Vagina (tissue), 2 donors: ENCODE results near the gene HAUS7. TPM values are rescaled to one million over a fixed set of nuclear protein-coding genes. Genes with fewer than 3 reads are reported as not detected.

Experiments
- DNase-seq, 2 donors: peaks; one replicate each; pipeline ENCODE4 v3.0.0-alpha.2; 2017; ENCODE audit errors: extremely low spot score in 2 of 2
- H3K27ac ChIP-seq: fragments of 200-600 bp; sonication (generic); one replicate; pipeline ENCODE4 v1.5.1; 2019
- H3K27me3 ChIP-seq: fragments of 200-600 bp; sonication (generic); one replicate; pipeline ENCODE4 v1.5.1; 2019
- H3K36me3 ChIP-seq, 2 donors: fragments of 200-600 bp; sonication (generic); one replicate each; pipeline ENCODE4 v1.5.1; 2017 to 2019
- H3K4me1 ChIP-seq: fragments of 200-600 bp; sonication (generic); one replicate; pipeline ENCODE4 v1.5.1; 2019
- H3K4me3 ChIP-seq, 2 donors: fragments of 200-600 bp; sonication (generic); 1 replicate in 1 of 2; 2 replicates in 1 of 2; pipeline ENCODE4 v1.5.1; 2016 to 2019
- H3K9me3 ChIP-seq: fragments of 200-600 bp; sonication (generic); one replicate; pipeline ENCODE4 v1.5.1; 2019
- POLR2A ChIP-seq, 2 donors: fragments of 450-650 bp; IDR thresholded peaks; one replicate each; pipeline ENCODE4 v1.6.1; 2017; ENCODE audit warnings: antibody characterized with exemption in 2 of 2, mild to moderate bottlenecking in 2 of 2, moderate library complexity in 2 of 2
- POLR2AphosphoS5 ChIP-seq, 2 donors: sonication (generic); formaldehyde crosslinking; IDR thresholded peaks; one replicate each; pipeline ENCODE4 v1.9.0; 2017; ENCODE audit warnings: antibody characterized with exemption in 2 of 2, mild to moderate bottlenecking in 2 of 2, low read depth in 1 of 2; ENCODE audit not compliant: insufficient read depth in 1 of 2
- intact Hi-C: fragments of 100-400 bp; cut with DNase I; formaldehyde crosslinking; loops from one replicate; pipeline ENCODE4 v1.15.1; 2023
- total RNA-seq: library from RNA; depleted of rRNA; stranded (reverse); fragments of >200 nt; gene quantifications from one replicate; pipeline ENCODE4 v1.2.3, GENCODE V29; 2016
- TF ChIP-seq, protein P1 (sequence below), 3 experiments: fragments of 450-650 bp in 2 of 3; fragments of 200-600 bp in 1 of 3; sonication (generic) in 1 of 3; IDR thresholded peaks; one replicate each; pipeline ENCODE4 v1.5.1; 2017 to 2019; ENCODE audit warnings: antibody characterized with exemption in 3 of 3, mild to moderate bottlenecking in 2 of 3, moderate library complexity in 2 of 3

HAUS7 gene
- total RNA-seq, 1 donor from 2014 or later = 17.7 TPM

DNA sequence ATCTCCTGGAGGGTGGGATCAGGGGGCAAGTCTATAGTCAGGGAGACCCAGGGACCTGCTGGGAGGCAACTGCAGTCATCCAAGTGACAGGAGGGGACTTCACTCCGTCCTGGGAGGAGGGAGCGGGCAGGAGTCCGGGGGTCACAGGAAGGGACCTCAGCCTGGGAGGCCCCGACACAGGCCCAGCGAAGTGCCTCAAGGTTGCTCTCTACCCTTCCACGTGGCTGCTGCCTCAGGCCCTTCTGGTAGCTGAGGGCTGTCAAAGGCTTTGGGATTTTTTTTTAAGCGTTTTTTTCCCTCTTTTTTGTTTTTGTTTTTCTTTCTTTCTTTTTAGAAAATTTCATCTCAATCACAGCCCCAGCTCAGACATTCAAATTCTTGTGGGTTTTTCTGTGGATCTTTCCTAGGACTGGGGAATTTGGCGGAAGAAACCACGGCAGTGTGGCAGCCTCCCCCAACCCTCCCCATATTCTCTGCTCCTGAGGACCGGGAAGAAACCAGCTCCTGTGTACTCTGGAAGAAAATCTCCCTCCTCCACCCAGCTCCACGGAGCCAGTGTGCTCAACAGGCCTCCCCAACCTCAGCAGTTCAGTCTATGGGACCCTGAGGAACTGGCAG is 1.4 kb upstream of the HAUS7 start:
- no peaks in the 10 kb centered on the region for H3K36me3 ChIP-seq
- no peak for DNase-seq
- TF ChIP-seq POLR2A (IDR thresholded peaks at IDR 0.05) (no peak), POLR2AphosphoS5 (IDR thresholded peaks at IDR 0.05; ENCODE audit: insufficient read depth in 1 of 2, low read depth in 1 of 2) (no peak)
- TF ChIP-seq, protein P1, sequence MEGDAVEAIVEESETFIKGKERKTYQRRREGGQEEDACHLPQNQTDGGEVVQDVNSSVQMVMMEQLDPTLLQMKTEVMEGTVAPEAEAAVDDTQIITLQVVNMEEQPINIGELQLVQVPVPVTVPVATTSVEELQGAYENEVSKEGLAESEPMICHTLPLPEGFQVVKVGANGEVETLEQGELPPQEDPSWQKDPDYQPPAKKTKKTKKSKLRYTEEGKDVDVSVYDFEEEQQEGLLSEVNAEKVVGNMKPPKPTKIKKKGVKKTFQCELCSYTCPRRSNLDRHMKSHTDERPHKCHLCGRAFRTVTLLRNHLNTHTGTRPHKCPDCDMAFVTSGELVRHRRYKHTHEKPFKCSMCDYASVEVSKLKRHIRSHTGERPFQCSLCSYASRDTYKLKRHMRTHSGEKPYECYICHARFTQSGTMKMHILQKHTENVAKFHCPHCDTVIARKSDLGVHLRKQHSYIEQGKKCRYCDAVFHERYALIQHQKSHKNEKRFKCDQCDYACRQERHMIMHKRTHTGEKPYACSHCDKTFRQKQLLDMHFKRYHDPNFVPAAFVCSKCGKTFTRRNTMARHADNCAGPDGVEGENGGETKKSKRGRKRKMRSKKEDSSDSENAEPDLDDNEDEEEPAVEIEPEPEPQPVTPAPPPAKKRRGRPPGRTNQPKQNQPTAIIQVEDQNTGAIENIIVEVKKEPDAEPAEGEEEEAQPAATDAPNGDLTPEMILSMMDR (IDR thresholded peaks at IDR 0.05) = no peak
- no peak overlapping the region for H3K4me3 ChIP-seq
- H3K27ac ChIP-seq = peak overlapping the region; percentile 65
- H3K4me1 ChIP-seq = peaks cover 25% of the 10 kb centered on the region
- intact Hi-C loops = loop anchor here (2.0 to 5.0 kb wide), 2 partner anchors 23 to 36 kb away; partner anchors contain the start of gene BGN
- H3K27me3 ChIP-seq = no peaks in the 10 kb centered on the region
- no peaks in the 10 kb centered on the region for H3K9me3 ChIP-seq

DNA sequence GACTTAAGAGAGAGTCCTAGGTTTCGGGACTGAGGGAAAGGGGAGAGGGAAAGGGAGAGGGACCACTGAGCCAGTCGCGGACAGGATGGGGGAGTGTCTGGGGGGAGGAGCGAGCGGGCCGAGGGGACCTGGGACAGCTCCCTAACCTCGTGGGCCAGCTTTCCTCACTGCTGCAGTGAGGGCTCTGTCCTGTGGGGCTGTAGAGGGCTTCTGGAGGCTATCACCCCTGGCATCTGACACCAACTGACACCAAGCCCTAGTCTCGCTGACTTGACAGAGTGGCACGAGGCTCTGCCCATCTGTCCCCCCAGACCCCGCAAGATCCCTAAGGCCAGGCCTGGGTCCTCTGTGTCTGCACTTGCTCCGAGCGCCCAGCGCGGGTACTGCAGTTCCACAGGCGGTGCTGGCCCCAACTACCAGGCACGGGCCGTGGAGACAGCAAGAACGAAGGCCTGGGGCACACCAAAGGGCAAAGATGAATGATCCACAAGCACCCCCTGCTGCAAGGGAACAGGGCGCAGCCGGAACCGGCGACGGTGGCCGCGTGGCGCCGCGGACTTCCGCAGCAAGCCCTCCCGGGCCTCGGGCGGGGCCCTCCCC is 465 bp downstream of the HAUS7 start:
- Histone ChIP-seq H3K27ac (peak overlapping the region; percentile 65), H3K4me3 (peak overlapping the region; percentile 51), H3K4me1 (peaks cover 12% of the 10 kb centered on the region), H3K9me3 (no peaks in the 10 kb centered on the region), H3K27me3 (no peaks in the 10 kb centered on the region), H3K36me3 (no peaks in the 10 kb centered on the region)
- TF ChIP-seq POLR2A (IDR thresholded peaks at IDR 0.05) (no peak), POLR2AphosphoS5 (IDR thresholded peaks at IDR 0.05; ENCODE audit: insufficient read depth in 1 of 2, low read depth in 1 of 2) (no peak)
- TF ChIP-seq, protein P1 (IDR thresholded peaks at IDR 0.05) = no peak
- DNase-seq = no peak
- intact Hi-C loops = loop anchor here (2.0 to 5.0 kb wide), 2 partner anchors 25 to 37 kb away; partner anchors contain the start of gene BGN

DNA sequence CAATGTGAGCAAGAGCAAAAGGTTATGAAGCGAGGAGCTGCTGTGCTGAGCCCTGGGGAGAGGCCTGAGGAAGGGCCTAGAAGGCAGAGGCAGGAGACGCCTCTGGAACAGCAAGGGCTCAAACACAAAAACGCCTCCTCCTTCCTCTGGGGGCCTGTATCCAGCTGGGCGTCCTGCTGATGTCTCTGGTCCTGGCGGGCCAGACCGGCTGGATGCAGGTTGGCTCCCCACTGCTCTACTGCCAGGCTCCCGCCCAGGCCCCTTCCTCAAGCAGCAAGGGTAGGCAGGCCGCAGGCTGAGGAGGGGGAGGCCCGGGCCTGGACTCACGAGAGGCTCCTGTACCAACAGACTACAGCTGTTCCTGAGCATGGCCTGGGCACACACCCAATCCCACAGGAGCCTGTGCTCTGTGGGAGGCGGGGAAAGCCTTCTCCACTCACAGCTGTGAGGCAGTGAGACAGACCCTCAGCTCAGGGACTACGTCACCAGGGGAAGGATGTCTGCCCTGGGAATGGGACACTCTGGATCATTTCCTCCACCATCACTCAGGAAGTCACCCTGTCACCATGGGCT is 2.3 kb downstream of the HAUS7 start:
- intact Hi-C loops = no loop called here
- no peak for DNase-seq
- Histone ChIP-seq H3K36me3 (no peaks in the 10 kb centered on the region), H3K4me1 (peaks cover 12% of the 10 kb centered on the region), H3K27me3 (no peaks in the 10 kb centered on the region), H3K9me3 (no peaks in the 10 kb centered on the region), H3K27ac (no peak overlapping the region), H3K4me3 (no peak overlapping the region)
- TF ChIP-seq POLR2AphosphoS5 (IDR thresholded peaks at IDR 0.05; ENCODE audit: insufficient read depth in 1 of 2, low read depth in 1 of 2) (no peak), POLR2A (IDR thresholded peaks at IDR 0.05) (no peak)
- TF ChIP-seq, protein P1 (IDR thresholded peaks at IDR 0.05) = no peak

DNA sequence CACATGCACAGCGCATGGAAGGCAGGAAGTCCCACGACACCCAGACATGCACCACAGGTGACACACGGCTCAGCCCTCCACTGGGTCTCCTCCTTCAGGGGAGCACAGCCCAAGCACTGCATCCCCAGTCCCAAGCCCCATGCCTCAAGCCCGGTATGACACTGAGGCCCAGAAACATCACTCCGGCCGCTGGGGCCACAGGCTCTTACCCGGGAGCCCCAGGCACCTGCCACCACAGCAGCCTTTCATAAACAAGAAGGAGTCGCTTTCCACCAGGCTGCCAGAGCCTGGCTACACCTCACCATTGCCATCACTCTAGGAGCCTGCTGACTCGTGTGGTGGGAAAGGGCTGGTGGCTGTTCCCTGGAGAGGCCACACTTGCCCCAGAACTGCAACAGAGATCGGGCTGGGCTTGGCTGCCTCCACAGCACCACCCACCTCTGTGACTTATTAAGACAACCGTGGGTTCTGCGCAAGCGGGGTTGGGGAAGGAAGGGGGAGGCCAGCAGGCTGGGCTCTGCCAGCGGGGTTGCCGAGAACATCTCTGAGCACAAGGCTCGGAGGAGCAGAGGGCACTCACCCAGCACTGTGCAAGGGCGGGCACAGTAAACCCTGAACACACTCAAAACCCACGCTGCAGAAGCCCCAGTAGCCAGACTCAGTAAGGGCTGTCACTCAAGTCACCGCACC is 4.5 kb downstream of the HAUS7 start:
- no peaks in the 10 kb centered on the region for H3K27me3 ChIP-seq
- H3K9me3 ChIP-seq = no peaks in the 10 kb centered on the region
- TF ChIP-seq POLR2AphosphoS5 (IDR thresholded peaks at IDR 0.05; ENCODE audit: insufficient read depth in 1 of 2, low read depth in 1 of 2) = no peak
- TF ChIP-seq, protein P1 (IDR thresholded peaks at IDR 0.05) = no peak
- no peak for TF ChIP-seq POLR2A (IDR thresholded peaks at IDR 0.05)
- H3K4me3 ChIP-seq = no peak overlapping the region
- H3K4me1 ChIP-seq = peaks cover 12% of the 10 kb centered on the region
- H3K36me3 ChIP-seq = no peaks in the 10 kb centered on the region
- DNase-seq = no peak
- no peak overlapping the region for H3K27ac ChIP-seq
- intact Hi-C loops = no loop called here
